ENCODE measurements around the gene SDK2. TPM values are rescaled to one million over a fixed set of nuclear protein-coding genes. Genes with fewer than 3 reads are reported as not detected.
"Not testable (repeated sequence)": the region's sequence is repeated elsewhere in the genome, so short reads cannot be mapped to it uniquely, and the experiment has no call there.

The SDK2 gene
- total RNA-seq, 2 donors from 2014 or later: 1.5 to 5.6 TPM

- no peaks in the 10 kb centered on the region for H3K36me3 ChIP-seq
- peak; percentile 97 for DNase-seq (ENCODE audit: low spot score)
- H3K27me3 ChIP-seq: no peaks in the 10 kb centered on the region
- peak within 1 kb of the TSS; percentile 98 to 99 for H3K27ac ChIP-seq
- peak within 1 kb of the TSS; percentile 91 to 94 for H3K4me3 ChIP-seq
- H3K4me1 ChIP-seq: peaks cover 0 to 44% of the 10 kb centered on the region in 2 donors
- no peak for TF ChIP-seq CTCF (IDR thresholded peaks at IDR 0.05)
- no peaks in the 10 kb centered on the region for H3K9me3 ChIP-seq
Measured at GRCh38 chr17:73311781-73312641, 332.2 kb downstream of the SDK2 start, which contains the start of gene CDC42EP4. Gene CDC42EP4 (minus strand): TSS chr17:73312001. CDS start chr17:73286500, 25,501 bp downstream.

- DNase-seq (ENCODE audit: low spot score): no peak
Measured at GRCh38 chr17:73311428-73311780, 332.8 kb downstream of the SDK2 start.

GRCh38 chr17:73309727-73310596 lies 334.3 kb downstream of the SDK2 start:
- Histone ChIP-seq H3K9me3 (no peaks in the 10 kb centered on the region), H3K36me3 (no peaks in the 10 kb centered on the region), H3K27ac (peak overlapping the region; percentile 98 to 99), H3K4me3 (peak overlapping the region; percentile 91 to 94), H3K4me1 (peaks cover 0 to 60% of the 10 kb centered on the region in 2 donors), H3K27me3 (no peaks in the 10 kb centered on the region)
- TF ChIP-seq CTCF (IDR thresholded peaks at IDR 0.05): no peak
- DNase-seq (ENCODE audit: low spot score): no peak

More at GRCh38 chr17:73311428-73311780, 332.8 kb downstream of the SDK2 start:
- Histone ChIP-seq H3K36me3 (no peaks in the 10 kb centered on the region), H3K27me3 (no peaks in the 10 kb centered on the region), H3K9me3 (no peaks in the 10 kb centered on the region), H3K27ac (peak overlapping the region; percentile 98 to 99), H3K4me1 (peaks cover 0 to 46% of the 10 kb centered on the region in 2 donors), H3K4me3 (peak overlapping the region; percentile 91 to 94)
- no peak for TF ChIP-seq CTCF (IDR thresholded peaks at IDR 0.05)

- H3K9me3 ChIP-seq; DNase-seq (ENCODE audit: low spot score); H3K36me3 ChIP-seq; H3K27me3 ChIP-seq: not testable (repeated sequence)
- Histone ChIP-seq H3K4me1 (peaks cover 0 to 69% of the 10 kb centered on the region in 2 donors), H3K4me3 (peak overlapping the region; percentile 91 to 94), H3K27ac (peak overlapping the region; percentile 98 to 99)
Measured at GRCh38 chr17:73308959-73309358, 335.3 kb downstream of the SDK2 start.

GRCh38 chr17:73308017-73308823 lies 336.0 kb downstream of the SDK2 start:
- H3K27ac ChIP-seq: peak overlapping the region; percentile 98 to 99
- peaks cover 0 to 73% of the 10 kb centered on the region in 2 donors for H3K4me1 ChIP-seq
- TF ChIP-seq CTCF (IDR thresholded peaks at IDR 0.05): no peak
- peak; percentile 92 for DNase-seq (ENCODE audit: low spot score)
- no peaks in the 10 kb centered on the region for H3K36me3 ChIP-seq
- H3K9me3 ChIP-seq: no peaks in the 10 kb centered on the region
- peak overlapping the region; percentile 15 to 91 for H3K4me3 ChIP-seq
- H3K27me3 ChIP-seq: no peaks in the 10 kb centered on the region

Measured in right atrium auricular region (tissue), 2 donors.